Esophagus squamous epithelium (tissue), 4 donors: ENCODE results near the gene EBF4.

Source experiments
- CTCF ChIP-seq, 6 experiments: fragments of 450-650 bp in 4 of 6; fragments of 200-600 bp in 2 of 6; sonication (generic) in 2 of 6; IDR thresholded peaks; one replicate each; pipeline ENCODE4 v1.5.1; 2016 to 2019; ENCODE audit warnings: antibody characterized with exemption in 6 of 6, mild to moderate bottlenecking in 4 of 6, moderate library complexity in 4 of 6
- POLR2A ChIP-seq, 4 donors: fragments of 450-650 bp; IDR thresholded peaks; one replicate each; pipeline ENCODE4 v1.6.1; 2017; ENCODE audit warnings: antibody characterized with exemption in 4 of 4, mild to moderate bottlenecking in 4 of 4, moderate library complexity in 3 of 4

DNA sequence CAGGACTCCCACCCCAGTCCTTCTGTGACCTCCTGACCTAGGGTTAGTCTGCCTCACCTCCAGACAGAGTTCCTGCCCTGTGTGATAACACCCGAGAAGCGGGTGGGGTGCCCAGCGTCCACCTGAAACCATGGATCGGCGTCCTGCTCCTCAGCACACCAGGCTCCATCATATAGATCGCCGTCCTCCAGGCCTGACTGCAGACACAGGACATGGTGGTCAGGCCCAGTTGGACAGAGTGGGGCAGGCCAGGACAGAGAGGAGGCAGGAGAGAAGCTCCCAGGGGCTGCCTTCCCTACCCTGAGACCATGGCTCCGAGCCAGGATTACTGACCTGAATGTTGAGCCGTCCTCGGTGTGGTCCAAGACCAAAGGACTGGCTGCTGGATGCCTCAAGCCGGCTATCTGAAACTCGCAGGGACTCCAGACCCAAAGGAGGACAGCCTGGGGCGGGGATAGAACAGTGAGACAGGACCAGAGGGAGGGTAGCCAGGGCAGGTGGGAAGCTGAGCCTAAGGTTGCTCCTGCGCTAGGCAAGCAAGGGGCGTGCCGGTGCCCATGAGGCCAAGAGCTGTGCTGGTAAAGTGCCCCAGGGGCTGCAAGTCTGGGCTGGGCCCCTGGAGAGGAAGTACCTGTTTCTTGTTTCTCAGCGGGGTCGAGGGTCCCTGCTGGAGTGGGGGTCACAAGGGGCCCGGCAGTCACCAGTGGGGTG, 105.7 kb downstream of the EBF4 start:
- TF ChIP-seq CTCF (IDR thresholded peaks at IDR 0.05) = no peak
- no peak for TF ChIP-seq POLR2A (IDR thresholded peaks at IDR 0.05)
